Stimulated activated CD8-positive, alpha-beta memory T cell treated with anti-CD3 and anti-CD28 coated beads, Interleukin-4, amount 100 ng/mL, for 1 hour (primary cell): Measurements from ENCODE around the gene CDKAL1.

Experiments used
- DNase-seq, 2 donors: peaks; one replicate each; pipeline ENCODE4 v3.0.0-alpha.2; 2020; ENCODE audit warnings: low read depth in 2 of 2, low spot score in 1 of 2

Gene CDKAL1

DNA sequence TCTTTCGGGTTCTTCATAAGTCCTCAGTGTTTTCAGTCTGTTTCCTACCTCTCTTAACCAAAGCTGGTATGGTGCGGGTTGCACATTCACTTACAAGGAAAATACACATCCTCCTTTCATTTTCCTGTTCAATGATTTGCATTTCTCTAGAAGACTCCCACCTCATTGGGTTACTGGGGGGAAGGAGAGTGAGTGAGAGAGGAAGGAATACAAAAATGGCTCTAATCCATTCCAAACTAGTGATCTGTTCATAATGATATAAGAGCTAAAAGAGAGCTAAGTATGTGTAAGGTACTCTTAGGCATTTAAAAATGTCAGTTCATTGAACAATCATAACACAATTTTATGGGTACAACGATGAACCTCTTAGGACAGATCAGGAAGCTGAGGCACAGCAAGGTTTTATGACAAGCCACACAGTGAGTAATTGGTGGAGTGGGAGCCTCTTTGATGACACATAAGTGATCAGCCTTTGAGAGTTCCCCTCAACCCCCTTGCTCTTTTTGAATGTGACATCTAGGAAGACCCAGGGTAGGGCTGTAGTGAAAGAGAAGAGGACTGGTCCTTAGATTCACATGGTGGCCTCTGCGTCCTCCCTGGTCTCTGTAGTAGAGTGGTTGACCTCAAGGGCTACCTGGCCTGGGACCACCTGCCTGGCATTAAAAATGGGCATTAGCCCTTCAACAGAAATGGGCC, 730.9 kb downstream of the CDKAL1 start:
- DNase-seq: no peak

DNA sequence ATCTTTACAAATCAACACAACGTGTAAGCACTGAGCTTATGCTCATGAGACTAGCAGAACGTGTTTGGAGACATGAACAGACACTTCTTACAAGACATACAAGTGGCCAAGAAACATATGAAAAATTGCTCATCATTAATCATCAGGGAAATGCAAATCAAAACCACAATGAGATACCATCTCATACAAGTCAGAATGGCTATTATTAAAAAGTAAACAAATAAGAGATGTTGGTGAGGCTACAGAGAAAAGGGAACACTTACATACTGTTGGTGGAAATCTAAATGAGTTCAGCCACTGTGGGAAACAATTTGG, 731.4 kb downstream of the CDKAL1 start:
- no peak for DNase-seq

- DNase-seq: no peak
Measured at GRCh38 chr6:21270636-21271201, 736.5 kb downstream of the CDKAL1 start.

- DNase-seq: no peak
Measured at GRCh38 chr6:21271428-21272155, 737.3 kb downstream of the CDKAL1 start.

- no peak for DNase-seq
Measured at GRCh38 chr6:21273451-21273850, 739.2 kb downstream of the CDKAL1 start.

- DNase-seq: no peak
Measured at GRCh38 chr6:21274851-21275250, 740.6 kb downstream of the CDKAL1 start.

- DNase-seq: no peak
Measured at GRCh38 chr6:21277601-21278374, 743.5 kb downstream of the CDKAL1 start.

GRCh38 chr6:21278375-21278745, 744.1 kb downstream of the CDKAL1 start:
- DNase-seq: no peak

DNA sequence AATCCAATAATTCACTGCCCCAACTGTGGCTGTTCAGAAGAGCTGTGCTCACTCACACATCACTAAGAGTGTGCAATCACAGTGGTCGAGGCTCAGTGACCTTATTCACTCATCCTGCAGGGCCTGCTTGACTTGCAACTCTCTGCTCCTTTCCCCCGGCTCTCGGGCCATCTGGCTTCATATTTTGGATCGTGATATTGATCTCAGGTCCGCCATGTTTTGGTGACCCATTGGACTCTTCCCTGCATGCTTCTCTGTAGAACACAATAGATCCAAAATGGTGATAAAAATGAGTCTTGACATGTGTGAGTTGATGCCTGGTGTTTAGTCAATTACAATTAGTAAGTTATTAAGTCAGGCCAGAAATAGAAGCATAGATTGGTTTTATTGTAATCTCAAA, 745.4 kb downstream of the CDKAL1 start:
- no peak for DNase-seq

- no peak for DNase-seq
Measured at GRCh38 chr6:21281366-21281765, 747.1 kb downstream of the CDKAL1 start.
